Stromal cell of bone marrow (primary cell): ENCODE results near the gene C1orf226.
"Not testable (repeated sequence)": the region's sequence is repeated elsewhere in the genome, so short reads cannot be mapped to it uniquely, and the experiment has no call there.

Experiments
- DNase-seq: peaks from one replicate; pipeline ENCODE4 v3.0.0-alpha.2; 2012; ENCODE audit warnings: low read depth

The C1orf226 gene

DNA sequence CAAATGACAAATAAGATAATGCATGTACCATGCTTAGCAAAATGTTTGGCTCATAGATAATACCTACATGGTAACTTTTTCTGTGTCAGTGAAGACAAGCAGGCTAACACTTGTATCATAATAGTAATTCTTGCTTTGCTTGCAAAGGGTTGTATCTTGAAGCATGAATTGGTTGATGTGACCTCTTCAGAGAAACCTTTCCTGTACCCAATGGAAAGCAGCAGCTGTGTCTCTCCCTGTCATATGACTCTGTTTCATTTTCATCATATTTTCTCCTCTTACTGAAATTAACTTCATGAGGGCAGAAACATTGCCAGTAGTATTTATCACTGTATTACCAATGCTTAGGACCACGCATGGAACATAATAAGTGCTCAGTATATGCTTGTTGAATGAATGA, 26.0 kb downstream of the C1orf226 start:
- no peak for DNase-seq

DNA sequence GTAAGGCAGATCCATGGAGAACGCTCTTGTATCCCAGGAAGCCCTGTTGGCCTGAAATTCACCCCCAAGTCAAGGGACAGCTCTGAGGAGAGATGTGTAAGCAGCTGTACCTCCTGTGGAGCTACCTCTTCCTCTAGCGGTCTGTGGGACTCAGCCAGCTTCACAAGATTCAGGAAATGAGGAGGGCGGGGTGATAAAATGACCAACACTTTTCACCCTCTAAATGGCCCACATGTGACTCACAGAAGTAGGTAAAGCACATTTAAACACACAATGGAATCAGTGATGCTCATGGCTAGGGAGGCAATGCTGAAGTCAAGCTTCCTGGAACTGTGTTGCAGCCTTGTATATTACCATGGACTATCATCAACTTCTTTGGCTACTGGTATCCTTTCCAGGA, 30.5 kb downstream of the C1orf226 start, which contains the start of gene SH2D1B:
Gene SH2D1B, minus strand, starts transcription at position 135 of the 400 bp plus-strand sequence. Its CDS starts 120 bp downstream, at position 15.
- no peak for DNase-seq

DNA sequence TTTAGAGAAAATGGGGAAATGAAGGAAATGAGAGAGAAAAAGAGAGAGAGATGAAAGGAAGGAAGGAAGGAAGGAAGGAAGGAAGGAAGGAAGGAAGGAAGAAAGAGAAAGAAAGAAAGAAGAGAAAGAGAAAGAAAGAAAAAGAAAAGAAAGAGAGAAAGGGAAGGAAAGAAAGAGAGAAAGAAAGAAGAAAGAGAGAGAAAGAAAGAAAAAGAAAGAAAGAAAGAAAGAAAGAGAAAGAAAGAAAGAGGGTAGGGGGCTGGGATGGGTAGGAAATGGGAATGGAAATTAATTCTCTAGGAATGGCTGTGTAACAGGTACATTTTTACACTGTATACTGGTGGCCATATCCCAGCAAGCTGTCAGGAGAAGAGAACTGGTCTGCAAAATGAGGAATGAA, 34.7 kb downstream of the C1orf226 start:
- DNase-seq, result no peak

DNA sequence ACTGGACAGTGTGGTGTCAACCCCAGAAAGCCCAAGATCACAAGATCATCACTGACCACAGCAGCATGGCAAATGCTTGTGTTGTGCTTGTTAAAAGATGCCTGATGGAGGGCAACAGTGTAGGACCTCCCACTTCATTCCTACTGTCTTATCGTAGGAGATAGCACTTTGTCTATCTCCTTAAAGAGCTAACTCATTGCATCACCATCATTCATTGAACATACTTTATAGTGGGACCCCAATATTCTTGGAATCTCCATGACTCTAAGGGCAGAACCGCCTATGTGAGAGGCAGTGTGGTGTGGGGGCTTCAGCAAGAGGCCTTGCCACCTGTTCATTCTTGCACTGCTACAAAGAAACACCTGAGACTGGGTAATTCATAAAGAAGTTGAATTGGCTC, 35.4 kb downstream of the C1orf226 start:
- no peak for DNase-seq

DNA sequence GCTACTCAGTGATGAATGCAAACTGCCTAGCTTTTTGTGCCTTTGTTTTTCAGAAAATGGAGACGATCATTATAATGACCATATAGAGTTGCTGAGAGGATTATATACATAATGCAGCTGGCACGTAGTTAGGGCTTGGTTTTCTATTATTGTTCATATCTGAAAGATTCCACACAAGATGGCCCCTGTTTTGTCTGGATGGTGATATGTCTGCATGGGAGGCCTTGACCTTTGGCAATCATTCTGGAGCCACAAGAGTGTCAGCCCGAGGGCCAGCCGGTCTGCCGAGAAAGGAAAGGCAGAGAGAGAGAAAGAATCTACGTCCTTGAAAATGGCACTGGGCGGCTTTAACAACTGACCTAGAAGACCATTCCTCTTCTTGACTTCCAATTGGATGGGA, 36.1 kb downstream of the C1orf226 start:
- DNase-seq, result no peak

DNA sequence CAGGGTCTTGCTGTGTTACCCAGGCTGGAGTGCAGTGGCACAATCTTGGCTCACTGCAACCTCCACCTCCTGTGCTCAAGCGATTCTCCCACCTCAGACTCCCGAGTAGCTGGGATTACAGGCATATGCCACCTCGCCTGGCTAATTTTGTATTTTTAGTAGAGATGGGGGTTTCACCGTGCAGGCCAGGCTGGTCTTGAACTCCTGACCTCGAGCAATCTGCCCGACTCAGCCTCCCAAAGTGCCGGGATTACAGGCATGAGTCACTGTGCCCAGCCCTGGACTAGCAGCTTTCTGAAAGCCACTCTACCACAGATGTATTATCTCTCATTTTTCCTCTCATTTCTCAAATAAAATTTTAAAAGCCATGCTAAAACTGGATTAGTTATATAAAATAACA, 37.1 kb downstream of the C1orf226 start:
- not testable (repeated sequence) for DNase-seq

DNA sequence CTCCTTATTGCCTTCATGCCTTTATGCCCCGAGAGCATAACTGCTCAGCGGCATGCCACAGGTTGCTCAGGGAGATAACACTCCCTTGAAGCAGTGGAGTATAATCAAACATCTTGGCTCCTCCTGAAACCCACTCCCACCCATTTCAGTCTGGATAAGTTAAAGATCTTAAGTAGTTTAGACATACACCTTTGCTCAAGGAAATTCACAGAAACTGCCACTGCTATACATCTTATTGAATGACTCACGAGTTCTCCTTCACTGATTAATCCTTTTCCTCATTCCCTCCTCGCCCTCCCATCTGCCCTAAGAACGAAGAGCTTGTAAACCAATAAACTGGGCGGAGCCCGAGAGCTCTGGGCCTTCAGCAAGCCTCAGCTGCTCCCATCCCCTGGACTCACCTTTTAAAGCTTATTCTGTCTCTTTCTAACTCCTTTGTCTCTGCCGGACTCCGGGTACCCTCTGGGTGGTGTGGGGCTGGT, 38.0 kb downstream of the C1orf226 start:
- DNase-seq, result not testable (repeated sequence)

DNA sequence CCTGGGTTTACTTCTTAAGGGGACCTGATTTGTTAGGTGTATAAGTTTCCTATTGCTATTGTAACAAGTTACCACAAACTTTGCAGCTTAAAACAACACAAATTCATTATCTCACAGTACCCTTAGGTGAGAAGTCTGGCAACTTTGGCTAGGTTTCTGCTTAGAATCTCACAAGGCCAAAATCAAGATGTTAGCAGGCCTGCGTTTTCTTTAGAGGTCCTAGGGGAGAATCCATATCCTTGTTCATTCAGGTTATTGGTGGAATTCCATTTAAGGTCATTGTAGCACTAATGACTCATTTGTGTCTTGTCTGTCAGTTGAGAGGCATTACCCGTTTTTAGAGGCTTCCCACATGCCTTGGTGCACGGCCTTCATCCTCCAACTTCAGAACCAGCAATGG, 38.6 kb downstream of the C1orf226 start:
- no peak for DNase-seq

DNA sequence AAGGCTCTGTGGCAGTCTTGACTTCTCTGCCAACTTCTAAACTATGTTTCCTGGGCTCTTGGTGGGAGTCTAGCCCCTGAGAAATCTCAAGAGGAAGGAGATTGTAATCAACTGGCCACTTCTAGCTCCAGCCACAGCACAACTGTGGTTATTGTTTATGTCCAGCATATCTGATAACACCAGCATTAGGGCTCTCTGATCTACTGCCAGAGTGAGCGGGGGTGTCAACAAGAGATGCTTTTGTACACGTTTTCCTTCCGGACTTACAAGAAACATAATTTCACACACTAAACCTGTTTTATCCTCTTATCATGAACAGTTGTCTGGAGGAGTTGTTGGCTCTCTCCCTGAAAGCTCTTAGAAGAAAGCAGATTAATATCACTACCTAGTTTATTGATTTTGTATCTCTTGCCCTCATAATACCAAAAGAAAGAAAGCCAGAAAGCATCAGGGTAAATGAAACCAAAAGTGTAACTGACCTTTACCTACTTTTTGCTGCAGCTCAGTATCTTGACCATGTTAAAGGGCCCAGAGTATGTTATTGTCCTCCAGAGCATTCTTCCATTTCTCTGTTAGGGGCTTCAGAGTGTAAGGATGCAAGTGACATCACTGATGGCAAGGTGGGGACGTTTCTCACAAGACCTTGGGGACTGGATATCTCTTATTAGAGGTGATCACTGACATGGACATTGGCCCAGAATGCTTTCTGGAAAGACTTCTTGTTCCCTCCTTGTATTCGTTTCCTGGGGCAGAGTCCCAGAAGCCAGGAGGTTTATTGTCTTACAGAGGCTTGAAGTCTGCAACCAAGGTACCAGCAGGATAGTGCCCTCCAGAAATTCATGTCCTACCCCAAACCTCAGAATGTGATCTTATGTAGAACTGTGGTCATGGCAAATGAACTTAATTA, 40.0 kb downstream of the C1orf226 start:
- no peak for DNase-seq

DNA sequence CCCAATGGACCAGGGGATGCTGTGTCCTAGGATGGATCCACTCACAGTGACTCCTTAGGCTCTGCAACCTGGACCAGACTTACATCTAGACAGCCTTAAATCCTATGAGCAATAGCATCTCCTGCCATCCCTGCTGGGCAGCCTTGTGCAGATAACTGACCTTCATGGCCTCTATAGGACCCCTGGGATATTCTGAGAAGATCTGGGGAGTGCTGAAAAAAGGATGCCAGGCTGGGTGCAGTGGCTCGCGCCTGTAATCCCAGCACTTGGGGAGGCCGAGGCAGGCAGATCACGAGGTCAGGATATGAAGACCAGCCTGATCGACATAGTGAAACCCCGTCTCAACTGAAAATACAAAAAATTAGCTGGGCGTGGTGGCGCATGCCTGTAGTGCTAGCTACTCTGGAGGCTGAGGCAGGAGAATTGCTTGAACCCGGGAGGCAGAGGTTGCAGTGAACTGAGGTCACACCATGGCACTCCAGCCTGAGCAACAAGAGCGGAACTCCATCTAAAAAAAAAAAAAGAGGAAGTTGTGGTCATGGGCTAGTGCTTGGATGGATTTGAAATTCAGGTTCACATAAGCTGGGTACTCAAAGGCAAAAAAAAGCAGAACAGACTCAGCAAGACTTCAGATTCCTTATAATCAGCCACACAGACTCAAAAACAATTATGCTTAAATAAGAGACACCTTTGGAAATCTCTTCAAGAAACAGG, 41.3 kb downstream of the C1orf226 start:
- no peak for DNase-seq

DNA sequence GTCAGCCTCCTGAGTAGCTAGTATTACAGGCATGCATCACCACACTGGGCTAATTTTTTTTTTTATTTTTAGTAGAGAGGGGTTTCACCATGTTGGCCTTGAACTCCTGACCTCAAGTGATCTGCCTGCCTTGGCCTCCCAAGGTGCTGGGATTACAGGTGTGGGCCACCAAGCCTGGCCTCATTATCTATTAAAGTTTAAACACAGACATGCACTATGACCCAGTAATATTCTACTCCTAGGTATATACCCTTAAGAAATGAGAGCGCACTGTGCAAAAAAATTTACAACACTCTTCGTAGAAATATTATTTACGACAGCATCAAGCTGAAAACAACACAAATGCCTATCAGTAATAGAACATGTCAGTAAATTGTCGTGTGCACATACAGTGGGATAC, 49.1 kb downstream of the C1orf226 start:
- DNase-seq, result no peak

DNA sequence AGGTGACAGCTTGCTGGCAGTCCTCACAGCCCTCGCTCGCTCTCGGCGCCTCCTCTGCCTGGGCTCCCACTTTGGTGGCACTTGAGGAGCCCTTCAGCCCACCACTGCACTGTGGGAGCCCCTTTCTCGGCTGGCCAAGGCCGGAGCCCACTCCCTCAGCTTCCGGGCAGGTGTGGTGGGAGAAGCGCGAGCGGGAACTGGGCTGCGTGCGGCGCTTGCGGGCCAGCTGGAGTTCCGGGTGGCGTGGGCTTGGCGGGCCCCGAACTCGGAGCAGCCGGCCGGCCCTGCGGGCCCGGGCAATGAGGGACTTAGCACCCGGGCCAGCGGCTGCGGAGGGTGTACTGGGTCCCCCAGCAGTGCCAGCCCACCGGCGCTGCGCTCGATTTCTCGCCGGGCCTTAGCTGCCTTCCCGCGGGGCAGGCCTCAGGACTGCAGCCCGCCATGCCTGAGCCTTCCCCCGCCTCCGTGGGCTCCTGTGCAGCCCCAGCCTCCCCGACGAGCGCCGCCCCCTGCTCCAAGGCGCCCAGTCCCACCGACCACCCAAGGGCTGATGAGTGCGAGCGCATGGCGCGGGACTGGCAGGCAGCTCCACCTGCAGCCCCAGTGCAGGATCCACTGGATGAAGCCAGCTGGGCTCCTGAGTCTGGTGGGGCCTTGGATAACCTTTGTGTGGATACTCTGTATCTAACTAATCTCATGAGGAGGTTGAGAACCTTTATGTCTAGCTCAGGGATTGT, 51.6 kb downstream of the C1orf226 start:
- not testable (repeated sequence) for DNase-seq
